NCI-H510A (cell line): Measurements from ENCODE around the gene CLCN7.

Source experiments
- DNase-seq: peaks from one replicate; lab custom pipeline; 2025; lab: John Stamatoyannopoulos, UW

CLCN7 gene

GRCh38 chr16:1474796-1475551 is at the start of gene CLCN7:
Gene CLCN7, minus strand, starts transcription at chr16:1475028. Its CDS starts 54 bp downstream, at chr16:1474974.
- no peak for DNase-seq

- DNase-seq = no peak
Observed at GRCh38 chr16:1524366-1524765, 49.5 kb upstream of the CLCN7 start.

- no peak for DNase-seq
Observed at GRCh38 chr16:1523581-1524245, 48.9 kb upstream of the CLCN7 start.

- DNase-seq = no peak
Observed at GRCh38 chr16:1520461-1520860, 45.6 kb upstream of the CLCN7 start.

- no peak for DNase-seq
Observed at GRCh38 chr16:1519831-1520230, 45.0 kb upstream of the CLCN7 start.

GRCh38 chr16:1518626-1519135 is 43.9 kb upstream of the CLCN7 start:
- no peak for DNase-seq

GRCh38 chr16:1514507-1514906 is 39.7 kb upstream of the CLCN7 start:
- no peak for DNase-seq

DNA sequence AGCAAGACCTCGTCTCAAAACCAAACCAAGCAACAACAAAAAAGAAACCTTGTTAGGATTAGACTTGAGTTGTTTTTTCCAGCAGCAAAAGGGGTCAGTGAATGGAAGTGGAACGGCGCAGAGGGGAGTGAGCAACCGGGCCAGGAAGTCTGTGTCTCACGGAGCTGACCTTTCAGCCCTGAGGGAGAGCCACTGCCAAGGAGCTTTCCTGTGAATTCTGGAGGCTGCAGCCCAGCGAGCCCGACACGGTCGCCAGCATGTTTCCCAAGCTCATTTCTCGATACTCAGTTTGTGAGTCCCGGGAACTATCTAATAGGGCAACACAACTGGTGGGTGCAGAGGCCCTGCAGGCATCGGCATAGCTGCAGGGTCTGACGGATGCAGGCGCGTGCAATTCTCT is 37.9 kb upstream of the CLCN7 start:
- DNase-seq = no peak

GRCh38 chr16:1511662-1512569 is 37.1 kb upstream of the CLCN7 start:
- DNase-seq = no peak

GRCh38 chr16:1510941-1511351 is 36.1 kb upstream of the CLCN7 start:
- no peak for DNase-seq

GRCh38 chr16:1510272-1510671 is 35.4 kb upstream of the CLCN7 start:
- DNase-seq = no peak

DNA sequence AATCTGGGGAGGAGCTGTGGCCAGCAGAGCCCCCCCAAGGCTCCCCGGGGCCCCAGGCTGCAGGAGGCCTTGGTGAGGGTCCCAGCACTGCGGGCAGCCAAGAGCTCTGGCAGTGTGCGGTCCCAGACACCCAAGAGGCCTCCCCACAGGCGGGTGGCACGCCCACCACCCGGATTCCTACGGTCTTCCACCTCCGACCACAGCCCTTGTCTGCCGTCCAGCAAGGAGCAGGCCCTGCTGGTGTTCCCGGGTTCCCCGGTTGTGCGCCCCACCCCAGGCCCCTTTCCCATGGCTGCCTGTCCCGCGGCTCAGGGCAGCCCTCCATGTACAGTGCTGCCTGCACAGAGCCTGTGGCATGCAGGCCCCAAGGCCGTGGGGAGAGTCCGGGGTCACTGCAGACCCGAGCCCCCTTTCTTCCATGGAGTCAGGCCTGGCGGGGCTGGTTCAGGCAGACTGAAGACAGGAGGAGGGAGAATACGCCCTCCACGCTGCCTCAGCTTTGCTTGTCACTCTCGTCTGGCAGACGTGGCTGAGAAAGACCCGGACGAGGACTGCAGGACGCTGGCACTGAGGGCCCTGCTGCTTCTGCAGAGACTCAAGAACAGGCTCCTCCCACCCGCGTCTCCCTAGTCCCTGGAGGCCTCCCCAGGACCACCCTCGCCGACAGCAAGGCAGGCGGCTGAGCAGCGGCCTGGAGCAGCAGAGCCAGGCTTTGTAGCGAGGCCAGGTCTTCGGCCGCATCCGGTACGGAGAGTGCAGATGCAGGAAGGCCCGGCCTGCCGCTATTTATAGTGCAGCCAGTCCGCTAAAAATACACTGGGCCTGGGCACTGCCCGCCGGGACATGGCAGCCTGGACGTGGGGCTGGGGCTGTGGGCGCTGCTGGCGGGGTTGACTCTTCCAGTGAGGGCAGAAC is 34.7 kb upstream of the CLCN7 start:
- no peak for DNase-seq

DNA sequence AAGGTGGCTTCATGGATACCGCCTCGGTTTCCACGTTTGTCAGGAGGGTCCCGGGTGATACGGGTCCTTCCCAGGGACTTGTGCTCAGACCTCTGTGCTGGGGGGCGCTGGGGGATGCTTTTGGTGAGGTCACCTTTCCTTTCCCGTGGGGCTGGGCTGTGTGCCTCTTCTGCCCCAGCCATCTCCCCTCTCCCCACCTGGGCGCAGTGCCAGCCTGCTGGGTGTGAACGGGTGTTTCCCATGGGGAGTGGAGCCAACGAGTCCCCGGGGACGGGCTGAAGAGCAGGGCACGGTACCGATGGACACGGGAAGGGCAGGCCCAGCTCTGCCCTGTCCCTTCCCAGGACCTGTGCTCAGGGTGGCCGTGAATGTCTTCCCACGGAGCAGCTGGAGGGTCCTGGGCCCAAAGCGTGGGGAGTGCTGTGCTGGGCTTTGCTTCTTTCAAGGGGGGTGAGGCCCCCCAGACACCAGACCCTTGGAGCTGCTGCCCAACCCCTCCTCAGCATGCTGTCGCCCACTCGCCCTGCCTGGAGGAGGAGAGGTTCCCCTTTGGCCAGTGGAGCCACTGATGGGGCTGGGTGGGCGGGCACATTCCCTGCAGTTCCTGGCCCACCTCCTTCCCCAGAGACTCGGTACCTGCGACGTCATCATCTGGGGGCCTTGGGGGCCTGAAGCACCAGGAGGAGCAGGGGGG is 33.8 kb upstream of the CLCN7 start:
- no peak for DNase-seq

DNA sequence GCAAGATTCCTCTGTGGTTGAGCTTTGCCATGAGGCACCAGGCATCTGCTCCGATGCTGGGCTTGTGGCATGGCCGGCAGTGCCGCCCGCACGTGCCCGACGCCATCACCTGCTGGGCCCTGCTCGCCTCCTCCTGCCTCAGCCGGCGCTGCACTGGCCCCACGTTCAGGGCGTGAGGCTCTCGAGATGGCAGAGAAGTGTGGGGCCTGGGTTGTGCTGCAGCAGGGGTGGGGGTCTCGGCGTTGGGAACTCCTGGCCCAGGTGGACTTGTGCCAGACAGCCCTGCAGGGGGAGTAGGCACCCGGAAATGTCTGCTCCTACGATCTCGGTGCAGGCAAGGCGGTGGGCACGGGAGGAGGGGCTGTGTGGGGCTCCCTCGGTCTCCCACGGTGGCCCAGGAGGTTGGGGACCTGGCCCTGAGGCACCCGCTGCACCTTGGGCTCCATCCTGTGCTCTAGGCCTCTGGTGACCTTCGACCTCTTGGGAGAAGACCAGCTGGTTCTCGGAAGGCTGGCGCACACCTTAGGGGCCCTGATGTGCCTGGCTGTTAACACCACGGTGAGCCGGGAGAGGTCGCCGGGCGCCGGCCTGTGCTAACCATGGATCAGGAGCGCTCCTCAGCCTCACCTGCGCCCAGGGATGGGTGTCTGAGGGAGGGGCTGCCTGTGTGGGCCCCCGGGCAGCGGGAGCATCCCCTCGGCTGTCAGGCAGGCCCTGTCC is 31.8 kb upstream of the CLCN7 start:
- DNase-seq = no peak

DNA sequence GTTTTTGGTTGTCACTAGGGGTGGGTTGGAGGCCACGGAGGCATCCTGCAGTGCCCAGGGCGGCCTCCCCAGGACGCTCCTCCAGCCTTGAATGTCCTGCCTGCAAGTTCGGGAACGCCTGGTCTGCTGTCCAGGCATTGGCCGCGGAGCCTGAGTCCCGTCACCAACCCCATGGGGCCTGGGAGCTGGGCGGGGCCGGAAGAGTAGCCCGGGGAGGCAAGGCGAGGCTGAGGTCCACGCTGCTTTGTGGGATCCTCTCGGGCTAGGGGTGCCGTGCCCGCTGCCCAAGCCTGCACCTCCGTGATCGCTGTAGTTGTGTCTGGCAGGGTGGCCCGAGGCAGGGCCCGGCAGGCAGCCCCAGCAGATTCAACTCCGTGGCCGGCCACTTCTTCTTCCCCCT is 31.1 kb upstream of the CLCN7 start:
- no peak for DNase-seq

DNA sequence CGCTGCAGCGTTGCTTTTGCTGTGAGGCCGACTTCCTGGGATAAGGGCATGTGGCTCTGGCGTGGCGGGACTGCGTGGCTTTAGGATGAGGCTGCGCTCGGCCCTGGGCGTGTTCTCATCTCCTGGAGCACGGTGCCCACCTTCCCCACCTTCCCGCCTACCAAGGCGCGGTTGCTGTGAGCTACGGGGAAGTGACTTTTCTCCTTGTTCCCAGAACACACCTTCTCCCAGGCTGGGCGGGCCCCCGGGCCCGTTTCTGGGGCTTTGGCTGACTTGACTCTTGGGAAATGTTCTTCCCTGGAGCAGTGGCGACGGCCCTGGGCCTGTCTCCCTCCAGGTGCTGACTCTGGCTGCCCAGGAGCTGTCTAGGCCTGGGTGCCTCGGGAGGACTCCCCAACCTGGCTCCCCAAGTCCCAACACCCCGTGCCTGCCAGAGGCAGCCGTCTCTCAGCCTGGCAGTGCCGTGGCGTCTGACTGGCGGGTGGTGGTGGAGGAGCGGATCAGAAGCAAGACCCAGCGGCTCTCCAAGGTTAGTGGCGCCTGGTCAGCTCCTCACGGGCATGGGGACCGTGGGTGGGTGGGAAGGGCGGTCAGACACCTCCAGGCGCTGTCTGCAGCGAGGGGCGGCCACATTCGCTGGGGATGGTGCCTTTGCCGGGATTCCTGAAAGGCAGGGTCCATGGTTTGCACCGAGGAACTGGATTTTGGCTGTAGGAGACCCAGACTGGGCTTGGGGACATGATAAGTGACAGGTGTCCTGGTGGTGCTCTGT is 30.4 kb upstream of the CLCN7 start:
- DNase-seq = no peak

- no peak for DNase-seq
Observed at GRCh38 chr16:1503110-1503955, 28.5 kb upstream of the CLCN7 start.
